GM19397 (cell line): ENCODE data around the gene SLC25A46.
"Not testable (repeated sequence)": the region's sequence is repeated elsewhere in the genome, so short reads cannot be mapped to it uniquely, and the experiment has no call there.

Experiments
- ATAC-seq: cut with Tn5 transposase; IDR thresholded peaks from one replicate; pipeline ENCODE4 v1.9.1; 2021; ENCODE audit warnings: mild to moderate bottlenecking, moderate library complexity; ENCODE audit not compliant: unreplicated experiment

SLC25A46 gene

DNA sequence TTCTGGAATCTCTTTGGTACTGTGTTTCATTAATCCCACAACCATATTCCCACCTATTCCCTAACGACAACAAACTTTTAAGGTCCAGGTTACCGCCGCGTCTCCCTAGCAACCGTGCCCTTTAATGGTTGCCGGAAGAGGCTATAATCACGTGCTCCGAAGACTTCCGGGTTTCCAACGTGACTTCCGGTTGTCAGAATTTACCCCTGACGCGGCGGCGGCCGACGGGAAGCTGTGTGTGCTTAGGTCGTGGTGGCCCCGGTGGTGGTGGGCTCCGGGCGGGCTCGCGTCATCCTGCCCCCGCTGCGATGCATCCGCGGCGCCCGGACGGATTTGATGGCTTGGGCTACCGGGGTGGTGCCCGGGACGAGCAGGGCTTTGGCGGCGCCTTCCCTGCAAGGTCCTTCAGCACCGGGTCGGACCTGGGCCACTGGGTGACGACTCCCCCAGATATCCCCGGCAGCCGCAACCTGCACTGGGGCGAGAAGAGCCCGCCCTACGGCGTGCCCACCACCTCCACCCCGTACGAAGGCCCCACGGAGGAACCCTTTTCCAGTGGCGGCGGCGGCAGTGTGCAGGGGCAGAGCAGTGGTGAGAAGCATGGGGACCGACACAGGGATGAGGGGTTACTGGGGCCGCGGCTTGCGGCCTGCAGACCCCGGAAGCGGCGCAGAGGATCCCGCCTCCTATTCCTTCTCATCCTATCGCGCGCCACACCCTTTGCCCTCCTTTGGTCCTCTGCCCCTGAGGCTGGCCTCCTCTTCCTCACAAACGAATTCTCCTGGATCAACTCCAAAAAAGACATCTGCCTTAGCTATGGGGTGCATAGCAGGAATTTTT lies at the start of gene SLC25A46:
Gene SLC25A46, plus strand, starts transcription at position 196 of the 840 bp plus-strand sequence. Its CDS starts 113 bp downstream, at position 309.
- peak; percentile 97 for ATAC-seq

DNA sequence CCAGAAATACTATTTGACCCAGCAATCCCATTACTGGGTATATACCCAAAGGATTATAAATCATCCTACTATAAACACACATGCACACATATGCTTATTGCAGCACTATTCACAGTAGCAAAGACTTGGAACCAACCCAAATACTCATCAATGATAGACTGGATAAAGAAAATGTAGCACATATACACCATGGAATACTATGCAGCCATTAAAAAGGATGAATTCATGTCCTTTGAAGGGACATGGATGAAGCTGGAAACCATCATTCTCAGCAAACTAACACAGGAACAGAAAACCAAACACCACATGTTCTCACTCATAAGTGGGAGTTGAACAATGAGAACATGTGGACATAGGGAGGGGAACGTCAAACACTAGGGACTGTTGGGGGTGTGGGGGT lies 48.2 kb upstream of the SLC25A46 start:
- not testable (repeated sequence) for ATAC-seq

DNA sequence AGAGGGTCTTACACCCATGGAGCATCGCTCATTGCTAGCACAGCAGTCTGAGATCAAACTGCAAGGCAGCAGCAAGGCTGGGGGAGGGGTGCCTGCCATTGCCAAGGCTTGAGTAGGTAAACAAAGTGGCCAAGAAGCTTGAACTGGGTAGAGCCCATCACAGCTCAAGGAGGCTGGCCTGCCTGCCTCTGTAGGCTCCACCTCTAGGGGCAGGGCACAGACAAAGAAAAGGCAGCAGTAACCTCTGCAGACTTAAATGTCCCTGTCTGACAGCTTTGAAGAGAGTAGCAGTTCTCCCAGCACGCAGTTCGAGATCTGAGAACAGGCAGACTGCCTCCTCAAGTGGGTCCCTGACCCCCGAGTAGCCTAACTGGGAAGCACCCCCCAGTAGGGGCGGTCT lies 46.1 kb upstream of the SLC25A46 start:
- ATAC-seq, result not testable (repeated sequence)

DNA sequence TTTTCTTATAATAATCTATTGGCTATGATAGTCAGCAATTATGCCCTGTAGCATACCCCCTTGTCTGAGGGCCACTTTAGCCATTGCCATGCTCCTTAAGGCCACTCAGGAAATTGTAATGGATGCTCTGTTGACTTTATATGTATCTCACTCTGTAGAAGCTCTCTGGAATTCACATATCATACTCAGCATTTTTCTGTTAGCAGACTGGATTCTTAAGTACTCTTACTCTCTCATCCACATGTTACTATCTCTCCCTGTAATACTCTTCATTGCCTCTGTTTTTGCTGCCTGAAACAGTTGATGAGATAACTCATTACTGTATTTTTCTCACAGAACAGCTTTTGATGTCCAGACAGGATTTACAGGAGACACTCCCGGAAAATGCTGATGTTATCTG lies 36.5 kb upstream of the SLC25A46 start:
- ATAC-seq, result no peak

DNA sequence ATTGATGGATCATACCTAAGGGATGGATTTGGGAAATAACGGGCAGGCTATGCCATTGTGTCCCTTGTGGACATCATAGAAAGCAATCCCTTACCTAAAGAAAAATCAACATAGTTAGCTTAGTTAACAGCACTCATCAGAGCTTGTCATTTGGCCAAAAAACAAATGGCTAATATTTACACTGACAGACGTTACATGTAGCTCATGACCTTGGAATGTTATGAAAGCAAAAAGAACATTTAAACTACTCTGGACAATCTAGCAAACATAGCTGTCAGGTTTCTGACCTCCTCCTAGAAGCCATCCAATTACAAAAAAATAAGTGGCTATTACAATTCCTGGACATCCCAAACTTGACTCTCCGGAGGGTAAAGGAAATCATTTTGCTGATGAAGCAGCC lies 36.1 kb upstream of the SLC25A46 start:
- ATAC-seq, result no peak

DNA sequence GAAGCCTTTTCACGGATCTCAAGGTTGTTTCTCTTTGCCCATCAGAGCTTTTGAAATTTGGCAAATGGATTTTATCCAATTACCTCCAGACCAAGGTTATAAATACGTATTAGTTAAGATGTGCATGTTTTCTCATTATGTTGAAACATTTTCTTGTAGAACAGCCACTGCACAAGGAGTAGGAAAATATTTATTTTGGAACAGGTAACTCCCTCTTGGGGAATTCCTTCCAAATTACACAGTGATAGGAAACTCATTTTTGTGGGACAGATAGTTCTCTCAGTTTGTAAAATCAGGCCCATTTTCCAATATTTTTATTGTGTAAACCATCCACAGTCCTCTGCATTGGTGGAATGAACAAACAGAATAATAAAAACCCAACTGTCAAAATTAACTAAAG lies 35.3 kb upstream of the SLC25A46 start:
- no peak for ATAC-seq

DNA sequence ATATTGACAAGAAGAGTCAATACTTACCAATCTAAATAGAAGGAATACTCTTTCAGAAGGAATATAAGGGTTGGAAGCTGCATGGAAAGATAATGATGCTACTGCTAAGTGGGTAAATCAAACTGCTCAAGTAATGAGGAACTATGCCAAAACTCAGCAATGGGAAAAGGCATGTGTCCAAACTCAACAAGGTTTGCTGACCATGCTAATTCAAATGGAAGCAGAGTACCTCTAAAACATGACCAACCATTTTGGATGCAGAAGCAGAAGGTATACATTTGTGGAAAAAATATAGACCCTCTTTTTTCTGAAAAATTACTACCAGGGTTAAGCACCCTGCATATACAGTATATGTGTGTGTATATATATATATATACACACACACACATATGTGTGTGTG lies 33.5 kb upstream of the SLC25A46 start:
- ATAC-seq, result no peak

DNA sequence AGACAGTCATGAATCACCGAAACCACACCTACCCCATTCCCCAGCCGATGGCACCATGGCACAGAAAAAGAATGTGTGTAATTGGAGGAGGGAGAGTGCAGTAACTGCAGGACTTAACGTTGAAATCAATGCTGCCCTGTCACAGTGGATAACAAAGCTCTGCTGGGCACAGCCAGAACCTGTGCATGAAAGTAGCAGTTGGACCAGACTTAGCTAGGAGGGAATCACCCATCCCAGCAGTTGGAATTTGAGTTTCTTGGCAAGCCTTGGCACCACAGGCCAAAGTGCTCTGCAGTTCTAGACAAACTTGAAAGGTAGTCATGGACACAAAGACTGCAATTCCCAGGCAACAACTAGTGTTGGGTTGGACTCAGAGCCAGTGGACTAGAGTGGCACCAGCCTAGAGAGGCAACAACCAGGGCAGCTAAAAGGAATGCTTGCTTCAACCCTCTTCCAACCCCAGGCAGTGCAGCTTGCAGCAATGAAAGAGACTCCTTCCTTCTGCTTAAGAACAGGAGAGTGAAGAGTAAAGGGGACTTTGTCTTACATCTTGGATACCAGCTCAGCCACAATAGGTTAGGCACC lies 31.5 kb upstream of the SLC25A46 start:
- no peak for ATAC-seq

DNA sequence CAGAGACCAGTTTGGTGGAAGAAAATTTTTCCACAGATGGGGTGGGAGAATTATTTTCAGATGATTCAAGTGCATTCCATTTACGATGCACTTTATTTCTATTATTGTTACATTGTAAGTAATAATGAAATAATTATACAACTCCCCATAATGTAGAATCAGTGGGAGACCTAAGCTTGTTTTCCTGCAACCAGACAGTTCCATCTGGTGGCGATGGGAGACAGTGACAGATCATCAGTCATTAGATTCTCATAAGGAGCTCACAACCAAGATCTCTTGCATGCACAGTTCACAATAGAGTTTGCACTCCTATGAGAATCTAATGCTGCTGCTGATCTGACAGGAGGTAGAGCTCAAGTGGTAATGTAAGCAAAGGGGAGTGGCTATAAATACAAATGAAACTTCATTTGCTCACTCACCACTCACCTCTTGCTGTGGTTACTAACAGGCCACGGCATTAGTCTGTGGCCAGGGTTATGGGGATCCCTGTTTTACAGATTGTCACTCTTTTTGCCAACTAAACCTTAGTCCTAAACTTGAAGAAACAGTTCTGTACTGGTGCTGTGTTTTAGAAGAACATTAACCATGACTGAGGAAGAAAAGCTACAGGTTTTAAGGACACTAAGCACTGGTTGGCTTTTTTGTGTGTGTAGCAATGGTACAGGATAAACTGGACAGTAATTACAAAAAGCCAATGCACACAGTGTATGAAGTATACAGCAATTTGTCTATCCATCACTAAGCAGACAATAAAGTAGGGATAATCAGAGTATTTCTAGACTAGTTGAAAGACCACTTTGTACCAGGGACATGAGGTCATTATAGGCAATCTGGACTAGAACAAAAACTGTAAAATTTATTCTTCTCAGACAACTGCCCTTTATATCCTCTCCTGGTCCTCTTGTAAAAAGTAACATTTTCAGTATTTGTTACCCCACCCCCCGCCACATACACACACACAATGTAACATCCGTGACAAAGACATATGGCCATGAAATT lies 22.3 kb upstream of the SLC25A46 start:
- ATAC-seq, result peak; percentile 47

DNA sequence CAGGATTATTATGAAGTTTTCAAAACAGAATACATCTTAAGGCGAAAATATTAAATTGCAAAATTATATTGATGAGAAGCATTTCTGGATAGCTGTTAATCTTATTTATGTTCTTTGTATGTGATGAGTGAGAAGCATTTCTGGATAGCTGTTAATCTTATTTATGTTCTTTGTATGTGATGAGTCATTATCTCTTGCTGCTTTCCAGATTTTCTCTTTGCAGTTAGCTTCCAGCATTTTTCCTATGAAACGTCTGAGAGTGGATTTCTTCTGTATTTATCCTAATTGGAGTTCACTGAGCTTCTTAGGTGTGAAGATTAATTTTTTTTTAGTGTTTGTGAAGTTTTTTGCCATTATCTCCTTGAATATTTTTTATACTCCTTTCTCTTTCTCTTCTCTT lies 20.5 kb upstream of the SLC25A46 start:
- no peak for ATAC-seq

DNA sequence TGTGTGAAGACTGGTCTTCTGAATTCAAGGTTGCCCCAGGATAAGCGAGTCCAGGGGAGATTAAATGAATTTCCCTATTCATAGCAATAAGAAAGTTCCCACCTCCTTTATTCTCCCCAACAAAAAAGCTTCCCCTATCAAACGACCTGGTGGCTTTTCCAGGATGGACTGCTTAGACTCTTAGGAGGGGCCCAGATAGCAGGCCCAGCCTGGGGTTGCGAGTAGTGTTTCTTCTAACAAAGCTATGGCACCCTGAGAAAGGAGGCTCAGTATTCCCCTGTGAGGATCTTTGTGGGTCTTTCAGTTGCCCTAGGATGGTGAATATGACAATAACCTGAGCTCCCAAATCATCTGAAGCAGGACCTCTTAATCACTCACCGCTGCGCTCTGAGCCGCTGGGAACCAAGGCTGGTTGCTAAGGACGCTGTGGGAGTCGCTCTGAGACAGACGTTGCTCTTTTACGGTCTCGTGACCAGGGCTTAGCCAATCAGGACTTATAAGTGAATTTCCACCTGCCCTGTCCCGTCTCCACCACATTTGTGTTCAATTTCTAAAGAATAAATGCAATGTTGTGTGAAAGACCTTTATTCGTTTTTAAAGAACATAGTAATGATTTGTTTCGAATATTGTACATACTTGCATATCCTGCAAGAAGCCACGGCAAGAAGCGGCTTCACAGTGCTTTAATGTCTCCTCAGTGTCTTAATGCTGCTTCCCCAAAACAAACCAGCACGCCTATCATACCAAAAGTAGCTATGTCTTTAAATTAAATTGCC lies 12.4 kb upstream of the SLC25A46 start, which contains the start of gene TMEM232:
Gene TMEM232, minus strand, starts transcription at position 423 of the 776 bp plus-strand sequence. CDS start 59,319 bp downstream, outside the sequence.
- ATAC-seq, result peak; percentile 100

DNA sequence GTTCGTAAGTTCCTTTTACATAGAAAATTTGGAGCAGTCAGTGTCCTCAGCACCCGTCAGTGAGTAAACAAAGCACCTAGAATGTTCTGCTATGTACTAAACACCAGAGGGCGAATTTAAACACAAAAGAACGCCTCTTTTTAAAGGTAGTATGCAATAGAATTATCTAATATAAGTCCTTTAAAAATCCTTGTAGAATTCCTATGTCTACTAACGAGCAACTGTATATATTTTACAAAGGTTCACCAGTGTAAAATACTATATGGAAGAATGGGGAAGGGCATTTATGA lies 11.8 kb upstream of the SLC25A46 start:
- peak; percentile 48 for ATAC-seq

DNA sequence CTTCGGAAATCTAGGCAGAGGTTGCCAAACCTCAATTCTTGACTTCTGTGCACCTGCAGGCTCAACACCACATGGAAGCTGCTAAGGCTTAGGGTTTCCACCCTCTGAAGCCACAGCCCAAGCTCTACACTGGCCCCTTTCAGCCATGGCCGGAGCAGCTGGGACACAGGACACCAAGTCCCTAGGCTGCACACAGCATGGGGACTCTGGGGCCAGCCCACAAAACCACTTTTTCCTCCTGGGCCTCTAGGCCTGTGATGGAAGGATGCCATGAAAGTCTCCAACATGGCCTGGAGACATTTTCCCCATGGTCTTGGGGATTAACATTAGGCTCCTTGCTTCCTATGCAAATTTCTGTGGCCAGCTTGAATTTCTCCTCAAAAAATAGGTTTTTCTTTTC lies 7.3 kb upstream of the SLC25A46 start:
- not testable (repeated sequence) for ATAC-seq

DNA sequence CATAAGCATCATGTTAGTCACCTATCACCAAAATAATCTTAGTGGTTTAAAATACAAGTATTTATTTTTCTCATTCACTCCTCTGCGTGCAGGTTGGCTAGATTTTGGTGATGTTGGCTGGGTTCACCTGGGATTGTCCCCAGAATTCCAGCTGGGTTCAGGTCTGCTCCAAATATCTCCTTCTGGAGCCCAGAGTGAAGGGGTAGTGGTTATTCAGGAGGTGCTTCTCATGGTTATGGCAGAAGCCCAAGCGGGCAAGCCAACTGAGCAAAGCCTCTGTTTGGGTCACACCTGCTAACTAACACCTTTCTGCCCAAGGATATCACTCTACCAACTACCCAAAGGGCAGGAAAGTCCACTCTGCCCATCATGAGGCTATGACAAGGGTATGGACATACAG lies 4.7 kb upstream of the SLC25A46 start:
- ATAC-seq, result no peak

DNA sequence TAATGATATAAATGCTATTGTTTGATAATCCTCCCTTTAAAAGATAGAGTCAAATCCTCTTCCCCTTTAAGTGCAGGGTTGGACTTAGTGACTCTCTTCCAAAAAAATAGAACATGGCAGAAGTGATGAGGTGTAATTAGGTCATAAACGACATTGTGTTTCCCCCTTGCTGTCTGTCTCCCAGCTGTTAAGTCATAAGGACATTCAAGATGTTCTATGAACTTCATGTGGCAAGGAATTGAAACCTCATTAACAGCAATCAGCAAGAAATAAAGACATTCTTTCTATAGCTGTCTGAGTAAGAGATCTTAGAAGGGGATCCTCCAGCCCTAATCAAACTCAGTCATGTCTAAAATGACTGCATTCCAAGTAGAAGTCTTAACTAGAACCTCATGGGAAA lies 3.3 kb upstream of the SLC25A46 start:
- no peak for ATAC-seq

DNA sequence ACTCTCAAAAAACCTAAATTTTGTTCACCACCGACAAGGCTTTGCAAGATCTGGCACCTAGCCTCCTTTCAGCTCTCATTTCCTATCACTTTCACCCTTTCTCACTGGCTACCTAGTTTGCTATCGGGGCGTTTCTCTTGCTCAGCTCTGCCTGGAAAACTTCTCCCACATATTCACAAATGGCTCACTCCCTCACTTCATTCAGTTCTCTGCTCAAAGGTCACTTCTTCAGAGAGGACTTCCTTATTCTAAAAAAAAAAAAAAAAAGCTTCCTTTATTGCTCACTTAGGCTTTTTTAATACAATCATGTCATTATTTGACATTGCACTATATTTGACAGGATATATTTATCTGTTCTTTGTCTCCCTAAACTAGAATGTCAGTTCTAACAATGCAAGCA lies 2.1 kb upstream of the SLC25A46 start:
- ATAC-seq, result no peak

DNA sequence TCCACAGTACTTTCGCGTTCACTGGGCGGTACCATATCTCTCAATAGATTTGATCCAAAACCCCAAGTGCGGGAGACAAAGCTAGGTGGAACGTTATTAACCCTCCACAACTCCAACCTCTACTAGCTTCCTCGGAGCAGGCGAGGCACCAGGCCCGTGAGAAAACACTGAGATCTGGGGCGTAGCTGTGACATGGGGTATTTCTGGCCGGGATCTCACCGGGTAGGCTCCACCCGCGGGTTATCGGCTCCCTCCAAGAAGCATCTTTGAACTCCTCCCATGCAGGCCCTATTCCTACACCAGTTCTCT lies 350 bp upstream of the SLC25A46 start:
- ATAC-seq, result peak; percentile 56

DNA sequence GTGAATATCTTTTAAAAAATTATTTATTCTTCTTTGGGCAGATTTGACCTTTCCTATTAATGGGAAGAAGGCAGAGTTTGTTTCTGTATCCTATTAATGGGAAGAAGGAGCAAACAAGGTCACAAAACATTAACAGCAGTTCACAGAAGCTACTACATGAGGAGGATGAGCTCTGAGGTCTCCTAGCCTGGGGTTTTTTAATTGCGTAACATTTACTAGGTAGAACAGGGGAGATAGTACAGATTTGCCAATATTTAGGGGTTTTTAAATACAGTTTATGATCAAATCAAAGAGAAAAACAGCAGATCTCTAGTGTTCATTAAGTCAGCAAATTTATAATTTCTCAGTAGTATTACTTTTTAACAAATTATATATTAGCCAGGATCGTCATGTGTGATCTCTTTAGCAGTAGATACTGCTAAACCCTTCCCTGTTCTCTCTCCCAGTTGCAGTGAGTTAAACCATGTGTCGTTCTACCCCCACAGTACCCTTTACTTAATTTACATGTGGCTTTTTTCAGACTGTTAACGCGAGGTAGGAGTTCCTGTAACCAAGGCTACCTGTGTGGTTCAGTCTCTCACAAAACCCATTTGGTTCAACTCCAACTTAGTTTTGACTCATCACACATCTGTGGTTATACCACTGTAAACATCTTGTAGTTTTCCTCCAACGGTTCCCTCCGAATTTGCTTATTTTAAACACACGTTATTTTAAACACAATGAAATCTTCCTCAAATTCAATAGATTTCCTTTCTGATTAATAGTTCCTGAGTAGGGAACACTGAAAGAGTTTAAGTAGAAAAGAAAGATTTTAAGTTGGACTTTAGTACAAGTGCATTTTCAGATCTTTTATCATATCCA lies 13.3 kb downstream of the SLC25A46 start:
- ATAC-seq, result peak; percentile 97

DNA sequence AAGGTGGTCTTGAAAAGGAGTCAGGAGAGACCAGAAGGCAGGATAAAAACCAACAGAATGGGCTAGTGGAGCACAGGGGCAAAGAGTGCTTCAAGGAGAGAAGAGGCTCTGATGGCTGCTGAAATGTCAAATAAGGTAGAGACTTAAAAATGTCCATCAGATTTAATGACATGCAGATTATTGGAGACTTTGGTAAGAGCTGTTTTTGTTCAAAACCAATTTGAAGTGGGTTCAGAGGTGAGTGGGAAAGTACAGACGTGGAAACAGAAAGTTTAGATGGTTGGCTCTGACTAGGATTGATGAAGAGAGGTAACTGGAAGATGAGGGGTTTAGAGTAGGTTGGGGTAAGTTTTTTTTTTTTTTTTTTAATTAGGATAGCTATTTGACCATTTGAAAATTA lies 14.1 kb downstream of the SLC25A46 start:
- peak; percentile 1 for ATAC-seq

DNA sequence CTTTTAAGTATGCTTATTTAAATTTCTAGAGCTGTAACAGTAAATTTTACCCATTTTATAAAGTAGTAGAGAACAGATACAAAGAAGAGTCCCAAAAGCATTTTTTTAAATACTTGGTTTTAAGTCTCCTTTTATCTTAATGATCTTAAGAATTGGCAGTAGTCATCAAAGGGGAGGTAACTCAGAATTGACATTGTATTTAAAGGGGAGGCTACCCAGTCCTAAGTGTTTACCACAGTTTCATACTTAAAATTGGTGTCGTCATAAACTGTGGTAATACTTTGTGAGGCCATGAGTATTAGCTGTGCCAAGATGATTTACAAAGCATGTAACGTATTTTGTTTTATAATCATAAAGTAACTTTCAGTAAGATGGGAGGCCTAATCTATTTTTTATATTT lies 14.8 kb downstream of the SLC25A46 start:
- no peak for ATAC-seq
